H1 (cell line): Measurements from ENCODE around the gene FBXW8. TPM values are rescaled to one million over a fixed set of nuclear protein-coding genes. Genes with fewer than 3 reads are reported as not detected.

Experiments
- CTCF ChIA-PET: fragments of 300-600 bp; sonication (Branson Sonifier 250); formaldehyde crosslinking; loops from one replicate; lab custom pipeline; 2021; ENCODE audit not compliant: partially characterized antibody; lab: Charles Lee
- POLR2A ChIA-PET: fragments of 300-600 bp; sonication (Branson Sonifier 250); formaldehyde crosslinking; loops from one replicate; lab custom pipeline; 2021; ENCODE audit warnings: inconsistent platforms; ENCODE audit not compliant: partially characterized antibody; lab: Charles Lee
- DNase-seq, 2 experiments: peaks; one replicate each; pipeline versions ENCODE4 v3.0.0 to v3.0.0-alpha.2; 2010 to 2022; ENCODE audit warnings: low spot score in 2 of 2, low read depth in 1 of 2, mixed read lengths in 1 of 2
- FAIRE-seq: peaks from 2 replicates; lab custom pipeline; 2011; peaks lifted over from hg19 to GRCh38; lab: Jason Lieb, UNC
- H2AFZ ChIP-seq: 2 replicates; pipeline ENCODE4 v1.8.1; 2012; ENCODE audit warnings: low read length, inconsistent platforms
- H2AK5ac ChIP-seq: 2 replicates; pipeline ENCODE4 v1.6.1; 2013; ENCODE audit warnings: low read depth, low read length
- H2BK120ac ChIP-seq: replicated peaks from 2 replicates; pipeline ENCODE3; 2013; ENCODE audit warnings: low read depth, low read length, inconsistent platforms
- H2BK12ac ChIP-seq: 2 replicates; pipeline ENCODE4 v1.6.1; 2013; ENCODE audit warnings: low read depth, low read length
- H2BK15ac ChIP-seq: 2 replicates; pipeline ENCODE4 v1.6.1; 2013; ENCODE audit warnings: low read length
- H2BK20ac ChIP-seq: 2 replicates; pipeline ENCODE4 v1.6.1; 2013; ENCODE audit warnings: low read length
- H2BK5ac ChIP-seq: 2 replicates; pipeline ENCODE4 v1.6.1; 2013; ENCODE audit warnings: low read depth, low read length
- H3K14ac ChIP-seq: 2 replicates; pipeline ENCODE4 v1.6.1; 2013; ENCODE audit warnings: inconsistent platforms; ENCODE audit not compliant: insufficient read length
- H3K18ac ChIP-seq: 2 replicates; pipeline ENCODE4 v1.6.1; 2013; ENCODE audit warnings: low read length; ENCODE audit errors: extremely low read depth
- H3K23ac ChIP-seq: 2 replicates; pipeline ENCODE4 v1.6.1; 2013; ENCODE audit warnings: inconsistent platforms; ENCODE audit not compliant: insufficient read length
- H3K23me2 ChIP-seq: 2 replicates; pipeline ENCODE4 v1.6.1; 2013; ENCODE audit warnings: low read depth, low read length
- H3K27ac ChIP-seq: 2 replicates; pipeline ENCODE4 v1.6.1; 2011; ENCODE audit warnings: low read depth, low read length, inconsistent platforms
- H3K27me3 ChIP-seq, 4 experiments: replicated peaks in 1 of 4; 1 replicate in 1 of 4; 2 replicates in 3 of 4; pipeline versions ENCODE4 v1.6.1 to v1.8.1; 2011 to 2013; ENCODE audit warnings: low read length in 3 of 4, mild to moderate bottlenecking in 3 of 4, inconsistent platforms in 2 of 4, mixed read lengths in 2 of 4, moderate library complexity in 1 of 4; ENCODE audit not compliant: control insufficient read depth in 3 of 4, insufficient read depth in 3 of 4; ENCODE audit errors: extremely low read depth in 1 of 4
- H3K36me3 ChIP-seq, 4 experiments: 2 replicates each; pipeline versions ENCODE4 v1.6.1 to v1.8.1; 2011 to 2013; ENCODE audit warnings: mild to moderate bottlenecking in 4 of 4, low read length in 3 of 4, moderate library complexity in 2 of 4, control low read depth in 1 of 4, inconsistent platforms in 1 of 4; ENCODE audit not compliant: insufficient read depth in 4 of 4, control insufficient read depth in 2 of 4
- H3K4ac ChIP-seq: replicated peaks from 2 replicates; pipeline ENCODE3; 2013; ENCODE audit warnings: low read length, low read depth, mixed read lengths, inconsistent platforms; ENCODE audit not compliant: insufficient read length
- H3K4me1 ChIP-seq, 4 experiments: replicated peaks in 1 of 4; 1 replicate in 1 of 4; 2 replicates in 3 of 4; pipeline versions ENCODE4 v1.6.1 to v1.8.1; 2011 to 2013; ENCODE audit warnings: low read length in 3 of 4, inconsistent platforms in 2 of 4, mixed read lengths in 1 of 4; ENCODE audit not compliant: insufficient read depth in 4 of 4, control insufficient read depth in 3 of 4
- H3K4me2 ChIP-seq, 2 experiments: 2 replicates each; pipeline versions ENCODE4 v1.6.1 to v1.8.1; 2011 to 2013; ENCODE audit warnings: low read depth in 2 of 2, low read length in 2 of 2, control low read depth in 1 of 2, inconsistent platforms in 1 of 2, mild to moderate bottlenecking in 1 of 2; ENCODE audit not compliant: insufficient read depth in 1 of 2
- H3K4me3 ChIP-seq, 4 experiments: fragments of 200-600, 300-600 bp in 1 of 4; sonication (generic), shearing (Covaris generic), sonication (Bioruptor Twin) in 1 of 4; 2 replicates each; pipeline versions ENCODE4 v1.5.1 to v1.8.1; 2011 to 2016; ENCODE audit warnings: low read length in 4 of 4, low read depth in 3 of 4, control low read depth in 2 of 4, inconsistent platforms in 2 of 4, mild to moderate bottlenecking in 2 of 4, mixed read lengths in 1 of 4, moderate library complexity in 1 of 4; ENCODE audit not compliant: insufficient read depth in 2 of 4; ENCODE audit errors: extremely low read depth in 1 of 4
- H3K56ac ChIP-seq: replicated peaks from 2 replicates; pipeline ENCODE3; 2013; ENCODE audit warnings: low read depth, mild to moderate bottlenecking, mixed read lengths, low read length, inconsistent platforms; ENCODE audit not compliant: insufficient read length
- H3K79me1 ChIP-seq: 2 replicates; pipeline ENCODE4 v1.6.1; 2013; ENCODE audit warnings: low read depth, low read length, control low read depth
- H3K79me2 ChIP-seq, 2 experiments: 2 replicates each; pipeline versions ENCODE4 v1.6.1 to v1.8.1; 2012 to 2013; ENCODE audit warnings: low read length in 2 of 2, mild to moderate bottlenecking in 2 of 2, inconsistent platforms in 1 of 2; ENCODE audit not compliant: insufficient read depth in 2 of 2, control insufficient read depth in 1 of 2
- H3K9ac ChIP-seq, 4 experiments: replicated peaks in 1 of 4; 1 replicate in 1 of 4; 2 replicates in 3 of 4; pipeline versions ENCODE4 v1.6.1 to v1.8.1; 2011 to 2013; ENCODE audit warnings: low read depth in 3 of 4, low read length in 3 of 4, control low read depth in 2 of 4, mild to moderate bottlenecking in 2 of 4, moderate library complexity in 2 of 4, inconsistent platforms in 1 of 4; ENCODE audit errors: extremely low read depth in 1 of 4
- H3K9me3 ChIP-seq, 2 experiments: 2 replicates each; pipeline versions ENCODE4 v1.6.1 to v1.8.1; 2012 to 2013; ENCODE audit warnings: mild to moderate bottlenecking in 2 of 2, moderate library complexity in 2 of 2, control low read depth in 1 of 2, inconsistent platforms in 1 of 2, low read depth in 1 of 2, low read length in 1 of 2, mixed read lengths in 1 of 2; ENCODE audit not compliant: insufficient read depth in 2 of 2
- H4K20me1 ChIP-seq, 2 experiments: replicated peaks in 1 of 2; 2 replicates each; pipeline versions ENCODE3 to v1.8.1; 2011 to 2013; ENCODE audit warnings: inconsistent platforms in 2 of 2, low read length in 2 of 2, mild to moderate bottlenecking in 1 of 2; ENCODE audit not compliant: insufficient read depth in 2 of 2, control insufficient read depth in 1 of 2
- H4K5ac ChIP-seq: 2 replicates; pipeline ENCODE4 v1.6.1; 2013; ENCODE audit warnings: low read length, low read depth, mixed read lengths, inconsistent platforms; ENCODE audit not compliant: insufficient read length
- H4K8ac ChIP-seq: 2 replicates; pipeline ENCODE4 v1.8.0; 2013; ENCODE audit warnings: mild to moderate bottlenecking, moderate library complexity, low read length, inconsistent platforms; ENCODE audit not compliant: insufficient read depth; ENCODE audit errors: extremely low read depth
- H4K91ac ChIP-seq: replicated peaks from 2 replicates; pipeline ENCODE3; 2013; ENCODE audit warnings: low read length, mixed read lengths, inconsistent platforms; ENCODE audit not compliant: insufficient read length
- EGR1 ChIP-seq: IDR thresholded peaks from 2 replicates; pipeline ENCODE4 v1.6.1; 2011; ENCODE audit warnings: low read depth, low read length, borderline replicate concordance
- JUN ChIP-seq: IDR thresholded peaks from 2 replicates; pipeline ENCODE4 v1.6.1; 2011; ENCODE audit warnings: low read depth, mild to moderate bottlenecking, improper control_type of control experiment, low read length
- KDM1A ChIP-seq: fragments of 200-600, 300-600 bp; sonication (generic); IDR thresholded peaks from 2 replicates; pipeline ENCODE4 v1.7.1; 2016; ENCODE audit warnings: mild to moderate bottlenecking, low read length, borderline replicate concordance
- KDM4A ChIP-seq: IDR thresholded peaks from one replicate; pipeline ENCODE4 v1.7.1; 2012; ENCODE audit warnings: low read depth, mild to moderate bottlenecking, moderate library complexity, low read length, inconsistent platforms; ENCODE audit not compliant: severe bottlenecking
- MAFK ChIP-seq: IDR thresholded peaks from 2 replicates; pipeline ENCODE4 v1.6.1; 2012; ENCODE audit warnings: low read depth, mild to moderate bottlenecking, improper control_type of control experiment, low read length
- NANOG ChIP-seq: IDR thresholded peaks from 2 replicates; pipeline ENCODE4 v1.6.1; 2011; ENCODE audit warnings: low read length, low read depth, mild to moderate bottlenecking, inconsistent platforms; ENCODE audit not compliant: insufficient read depth, poor library complexity, severe bottlenecking
- POLR2A ChIP-seq, 2 experiments: IDR thresholded peaks; 1 replicate in 1 of 2; 2 replicates in 1 of 2; pipeline ENCODE4 v1.6.1; 2011; ENCODE audit warnings: low read depth in 2 of 2, low read length in 2 of 2, mild to moderate bottlenecking in 2 of 2; ENCODE audit errors: control extremely low read depth in 1 of 2
- RAD21 ChIP-seq, 2 experiments: IDR thresholded peaks in 1 of 2; conservative IDR thresholded peaks in 1 of 2; 2 replicates each; pipeline ENCODE4 v1.6.1; 2011; ENCODE audit warnings: low read depth in 2 of 2, low read length in 2 of 2, improper control_type of control experiment in 1 of 2, inconsistent platforms in 1 of 2, mild to moderate bottlenecking in 1 of 2, moderate library complexity in 1 of 2
- RFX5 ChIP-seq: IDR thresholded peaks from 2 replicates; pipeline ENCODE4 v1.6.1; 2011; ENCODE audit warnings: low read depth, low read length, improper control_type of control experiment, borderline replicate concordance
- SIX5 ChIP-seq: IDR thresholded peaks from 2 replicates; pipeline ENCODE4 v1.6.1; 2011; ENCODE audit warnings: mild to moderate bottlenecking, low read depth, low read length
- SRF ChIP-seq: IDR thresholded peaks from 2 replicates; pipeline ENCODE4 v1.6.1; 2011; ENCODE audit warnings: mild to moderate bottlenecking, low read depth, low read length, moderate library complexity
- YY1 ChIP-seq: IDR thresholded peaks from 2 replicates; pipeline ENCODE4 v1.6.1; 2011; ENCODE audit warnings: low read depth, mild to moderate bottlenecking, low read length
- ZNF274 ChIP-seq: IDR thresholded peaks from 2 replicates; pipeline ENCODE4 v1.7.0; 2012; ENCODE audit warnings: low read length, borderline replicate concordance; ENCODE audit errors: extremely low read depth
- WGBS, 2 experiments: shearing (Covaris generic) in 1 of 2; methylation state at CpG; one replicate each; pipeline versions ENCODE4 v1.1.6 to v1.1.7; 2013 to 2015; ENCODE audit warnings: low lambda C conversion rate in 2 of 2, mixed read lengths in 2 of 2, inconsistent platforms in 1 of 2, low coverage in 1 of 2, missing lambda C conversion rate in 1 of 2; ENCODE audit not compliant: insufficient replicate concordance in 2 of 2, insufficient coverage in 1 of 2, insufficient read length in 1 of 2; ENCODE audit errors: extremely low coverage in 1 of 2, missing lambda C conversion rate in 1 of 2; 5-methylcytosine and 5-hydroxymethylcytosine counted together
- polyA plus RNA-seq, 7 experiments: library from polyadenylated mRNA; depleted of rRNA in 3 of 7; stranded (reverse) in 5 of 7; unstranded in 2 of 7; fragments of >200 nt in 5 of 7; fragments of 200-250 nt in 2 of 7; gene quantifications; 1 replicate in 5 of 7; 2 replicates in 1 of 7; 4 replicates in 1 of 7; pipeline versions ENCODE4 v1.2.1 to v1.2.3, GENCODE V29; 2011 to 2013; ENCODE audit warnings: missing spikeins in 2 of 7, mixed read lengths in 2 of 7
- total RNA-seq: library from RNA; stranded (reverse); fragmentation: NEBNext Ultra II Directional; extraction: Animal tissue kit (Norgen Biotek cat#: 25700); gene quantifications from 2 replicates; pipeline ENCODE4 v1.2.1, GENCODE V29; 2021

Gene FBXW8
- total and polyA plus RNA-seq, 2 of the 8 experiments (the other 6 are each of a cell fraction or from before 2014, with no cell fraction given), result 15.8 to 16.0 TPM

DNA sequence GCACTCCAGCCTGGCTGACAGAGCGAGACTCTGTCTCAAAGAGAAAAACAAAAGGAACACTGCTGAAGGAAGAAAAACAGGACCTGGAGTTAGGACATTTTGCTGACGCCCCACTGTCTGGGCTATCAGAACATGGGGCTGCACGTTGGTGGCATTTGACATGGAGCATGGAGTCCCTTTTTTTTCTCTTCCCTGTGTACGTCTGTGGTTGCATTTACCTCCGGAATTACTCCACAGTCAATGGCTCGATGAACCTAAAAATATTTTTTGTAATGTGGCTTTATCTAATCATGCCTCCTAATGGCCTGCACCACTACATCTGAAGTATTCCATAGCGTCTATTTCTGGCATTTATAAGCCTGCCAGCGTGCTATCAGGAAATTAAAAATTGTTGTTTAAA lies 157.7 kb downstream of the FBXW8 start:
- Histone ChIP-seq H3K23me2 (no peaks in the 10 kb centered on the region; the same call in 1 of the 2 replicates), H3K36me3 (no peaks in the 10 kb centered on the region), H3K4me1 (peaks cover 0 to 4% (median 2%) of the 10 kb centered on the region in 4 experiments; a peak in 6 of 7 replicates), H3K14ac (no peak overlapping the region), H3K23ac (no peak overlapping the region), H3K79me2 (no peaks in the 10 kb centered on the region), H2AFZ (no peak overlapping the region), H3K4ac (no peak overlapping the region), H2AK5ac (no peak overlapping the region), H2BK15ac (no peak overlapping the region), H4K20me1 (no peaks in the 10 kb centered on the region), H3K27ac (no peak overlapping the region), H2BK120ac (no peak overlapping the region), H2BK12ac (no peak overlapping the region), H3K4me2 (no peak overlapping the region), H3K27me3 (no peaks in the 10 kb centered on the region), H3K56ac (no peak overlapping the region), H2BK20ac (no peak overlapping the region), H3K9ac (no peak overlapping the region), H4K91ac (no peak overlapping the region), H3K9me3 (no peaks in the 10 kb centered on the region), H4K5ac (no peak overlapping the region), H2BK5ac (no peak overlapping the region), H3K18ac (no peak overlapping the region), H3K4me3 (no peak overlapping the region), H4K8ac (no peak overlapping the region), H3K79me1 (no peaks in the 10 kb centered on the region)
- ChIA-PET POLR2A (interaction anchor here (2.5 kb wide), 1 partner anchor 17 kb away, joined by 7 read pairs; no protein-coding TSS in a partner anchor), CTCF (interaction anchor here (0.6 to 3.0 kb wide), 6 partner anchors 9 to 1558 kb away, joined by 3 to 12 read pairs (median 4); no protein-coding TSS in a partner anchor)
- WGBS, 2 experiments, result 87% methylated on average over 8 of the region's 8 CpGs; no CpG with 5 or more reads in 1 of the 2 experiments
- FAIRE-seq (no peak), DNase-seq (no peak)
- no peak for TF ChIP-seq YY1
- TF ChIP-seq KDM4A, result no peak
- no peak for TF ChIP-seq SIX5
- TF ChIP-seq SRF, result no peak
- TF ChIP-seq EGR1, result no peak
- TF ChIP-seq POLR2A (IDR thresholded peaks at IDR 0.05; ENCODE audit: control extremely low read depth in 1 of 2, low read depth in 2 of 2, low read length in 2 of 2), result no peak
- TF ChIP-seq RAD21 (IDR thresholded peaks at IDR 0.05 in 1 of 2, conservative IDR thresholded peaks at IDR 0.05 in 1 of 2; ENCODE audit: low read depth in 2 of 2, low read length in 2 of 2), result no peak
- no peak for TF ChIP-seq JUN
- no peak for TF ChIP-seq RFX5
- no peak for TF ChIP-seq MAFK
- no peak for TF ChIP-seq NANOG
- no peak for TF ChIP-seq ZNF274
- no peak for TF ChIP-seq KDM1A
